B cell (primary cell): ENCODE data around the gene NCS1. TPM values are rescaled to one million over a fixed set of nuclear protein-coding genes. Genes with fewer than 3 reads are reported as not detected.
A peak's percentile ranks its signal among the peaks of the same experiment; 100 is the strongest.

Experiments used
- ATAC-seq: fragments of 200-7000 bp; cut with Tn5 transposase; one replicate; pipeline ENCODE4 v1.10.0; 2021; ENCODE audit warnings: low read depth, mild to moderate bottlenecking, moderate number of reproducible peaks, moderate library complexity
- CTCF ChIA-PET: fragments of 350-600 bp; sonication (Branson Sonifier 250); formaldehyde crosslinking; loops from one replicate; lab custom pipeline; 2021; ENCODE audit warnings: antibody characterized with exemption, inconsistent platforms; lab: Charles Lee
- POLR2A ChIA-PET: fragments of 350-600 bp; sonication (Branson Sonifier 250); formaldehyde crosslinking; loops from one replicate; lab custom pipeline; 2021; ENCODE audit warnings: antibody characterized with exemption; lab: Charles Lee
- DNase-seq: peaks from one replicate; pipeline ENCODE4 v3.0.0; 2013
- H2AFZ ChIP-seq: 2 replicates; pipeline ENCODE4 v1.6.1; 2012; ENCODE audit warnings: mild to moderate bottlenecking, low read depth, low read length; ENCODE audit not compliant: insufficient read depth, poor library complexity, severe bottlenecking
- H3K27ac ChIP-seq, 2 donors: 1 replicate in 1 of 2; 2 replicates in 1 of 2; pipeline ENCODE4 v1.5.1; 2012 to 2013; ENCODE audit warnings: low read length in 2 of 2, mild to moderate bottlenecking in 2 of 2, moderate library complexity in 1 of 2
- H3K27me3 ChIP-seq, 4 experiments: fragments of 200-600 bp in 1 of 4; sonication (generic) in 1 of 4; replicated peaks in 1 of 4; 1 replicate in 2 of 4; 2 replicates in 2 of 4; pipeline versions ENCODE4 v1.6.1 to v1.7.0; 2013 to 2016; ENCODE audit warnings: low read length in 3 of 4, mild to moderate bottlenecking in 2 of 4, mixed read lengths in 1 of 4, moderate library complexity in 1 of 4; ENCODE audit not compliant: insufficient read depth in 4 of 4, control insufficient read depth in 3 of 4; ENCODE audit errors: control extremely low read depth in 1 of 4
- H3K36me3 ChIP-seq, 2 experiments: replicated peaks in 1 of 2; 1 replicate in 1 of 2; 2 replicates in 1 of 2; pipeline versions ENCODE4 v1.6.1 to v1.7.1; 2013; ENCODE audit warnings: low read length in 1 of 2; ENCODE audit not compliant: insufficient read depth in 2 of 2, control insufficient read depth in 1 of 2; ENCODE audit errors: control extremely low read depth in 1 of 2, extremely low read depth in 1 of 2
- H3K4me1 ChIP-seq, 2 donors: fragments of 200-600 bp in 1 of 2; sonication (generic) in 1 of 2; 1 replicate in 1 of 2; 2 replicates in 1 of 2; pipeline versions ENCODE4 v1.5.1 to v1.6.1; 2013 to 2017; ENCODE audit warnings: low read length in 2 of 2; ENCODE audit not compliant: control insufficient read depth in 2 of 2, insufficient read depth in 2 of 2
- H3K4me2 ChIP-seq: replicated peaks from 2 replicates; pipeline ENCODE3; 2012; ENCODE audit warnings: mild to moderate bottlenecking, low read depth, low read length; ENCODE audit not compliant: poor library complexity, severe bottlenecking
- H3K4me3 ChIP-seq, 5 experiments: fragments of 200-600 bp in 1 of 5; sonication (generic) in 1 of 5; 1 replicate in 3 of 5; 2 replicates in 2 of 5; pipeline versions ENCODE4 v1.5.1 to v1.7.0; 2011 to 2016; ENCODE audit warnings: low read length in 4 of 5, mild to moderate bottlenecking in 4 of 5, low read depth in 2 of 5, control low read depth in 1 of 5, moderate library complexity in 1 of 5; ENCODE audit not compliant: insufficient read depth in 1 of 5; ENCODE audit errors: control extremely low read depth in 1 of 5, extremely low read depth in 1 of 5
- H3K79me2 ChIP-seq: fragments of 200-600 bp; sonication (generic); one replicate; pipeline ENCODE4 v1.6.0; 2016; ENCODE audit warnings: low read length; ENCODE audit not compliant: control insufficient read depth, insufficient read depth
- H3K9ac ChIP-seq: fragments of 200-600 bp; sonication (generic); 2 replicates; pipeline ENCODE4 v1.6.1; 2017; ENCODE audit warnings: mild to moderate bottlenecking, low read length, moderate library complexity
- H3K9me3 ChIP-seq, 3 donors: one replicate each; pipeline versions ENCODE4 v1.6.1 to v1.7.1; 2013; ENCODE audit warnings: low read length in 2 of 3; ENCODE audit not compliant: control insufficient read depth in 2 of 3, insufficient read depth in 1 of 3; ENCODE audit errors: control extremely low read depth in 1 of 3
- H4K20me1 ChIP-seq: 2 replicates; pipeline ENCODE4 v1.6.0; 2012; ENCODE audit warnings: mild to moderate bottlenecking, low read length; ENCODE audit not compliant: insufficient read depth, control insufficient read depth, poor library complexity, severe bottlenecking
- H3K27ac Mint-ChIP-seq: one replicate; pipeline ENCODE4 v1.8.0; 2021; ENCODE audit warnings: mixed read lengths
- H3K27me3 Mint-ChIP-seq: one replicate; pipeline ENCODE4 v1.8.0; 2021; ENCODE audit warnings: mixed read lengths
- H3K4me1 Mint-ChIP-seq: one replicate; pipeline ENCODE4 v1.8.0; 2021; ENCODE audit warnings: mixed read lengths
- H3K4me3 Mint-ChIP-seq: one replicate; pipeline ENCODE4 v1.8.0; 2021; ENCODE audit warnings: mixed read lengths
- H3K9me3 Mint-ChIP-seq: one replicate; pipeline ENCODE4 v1.8.0; 2022; ENCODE audit warnings: mixed read lengths; ENCODE audit not compliant: insufficient read depth
- EZH2 ChIP-seq: IDR thresholded peaks from 2 replicates; pipeline ENCODE4 v1.6.1; 2012; ENCODE audit warnings: borderline replicate concordance, low read depth, mild to moderate bottlenecking, moderate library complexity, low read length; ENCODE audit not compliant: insufficient read depth, poor library complexity, severe bottlenecking
- WGBS: methylation state at CpG from one replicate; pipeline ENCODE4 v1.1.5; 2013; ENCODE audit warnings: missing lambda C conversion rate; ENCODE audit not compliant: insufficient coverage; 5-methylcytosine and 5-hydroxymethylcytosine counted together
- intact Hi-C: fragments of 100-400 bp; cut with micrococcal nuclease; formaldehyde crosslinking; loops from one replicate; pipeline ENCODE4 v1.10.0; 2022
- polyA plus RNA-seq: library from polyadenylated mRNA; depleted of rRNA; stranded (reverse); fragments of >200 nt; gene quantifications from 2 replicates; pipeline ENCODE4 v1.2.3, GENCODE V29; 2012
- total RNA-seq, 2 donors: library from RNA; stranded (reverse); fragments of 120-200 nt in 1 of 2; gene quantifications; 1 replicate in 1 of 2; 2 replicates in 1 of 2; pipeline versions ENCODE4 v1.2.3 to v1.2.4, GENCODE V29; 2013 to 2022
- TF ChIP-seq, protein P1 (sequence below): fragments of 200-600 bp; IDR thresholded peaks from one replicate; pipeline ENCODE4 v1.8.0; 2022; ENCODE audit warnings: antibody characterized with exemption, mild to moderate bottlenecking

The NCS1 gene
- total and polyA plus RNA-seq, 2 donors (not counting 1 experiment from before 2014, with no cell fraction given): 0.39 TPM; not detected in 1

DNA sequence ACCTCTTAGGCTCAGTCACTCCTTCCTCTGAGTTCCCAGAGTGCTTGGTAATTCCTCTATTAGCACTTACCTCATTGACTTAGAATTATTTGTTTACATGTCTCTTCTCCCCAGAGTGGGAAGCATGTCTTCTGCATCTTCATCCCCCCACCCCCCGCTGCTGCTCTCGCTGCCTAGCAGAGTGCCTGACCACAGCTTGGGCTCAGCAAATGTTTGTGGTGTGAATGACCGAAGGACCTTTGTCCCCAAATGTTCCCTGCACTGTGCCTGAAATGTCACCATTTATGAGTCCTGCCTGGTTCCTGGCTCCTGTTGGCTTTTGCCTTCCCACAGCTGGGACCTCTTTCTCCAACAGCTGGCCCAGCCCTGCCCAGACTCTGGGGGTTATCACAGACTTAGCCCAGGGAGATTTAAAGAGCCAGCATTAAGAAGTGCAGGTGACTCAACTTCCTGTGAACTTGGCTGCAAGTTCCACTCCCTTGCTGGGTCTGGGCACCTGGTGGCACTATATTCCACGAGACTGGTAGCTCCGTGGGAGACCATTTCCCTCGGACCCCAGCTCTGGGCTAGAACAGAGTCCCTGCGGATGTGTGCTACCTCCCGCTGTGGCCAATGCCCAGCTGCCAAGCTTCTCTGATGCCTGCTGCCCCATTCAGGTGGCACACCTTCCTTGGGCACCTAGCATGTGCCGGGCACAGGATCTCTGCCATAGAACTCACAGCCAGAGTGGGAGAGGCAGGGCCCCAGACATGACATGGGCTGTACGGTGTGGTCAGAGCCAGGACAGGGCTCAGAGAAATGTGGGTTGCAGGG, 91.6 kb downstream of the NCS1 start:
- Histone ChIP-seq H3K36me3 (no peaks in the 10 kb centered on the region), H3K9ac (no peak overlapping the region), H3K4me2 (no peak overlapping the region), H3K27ac (no peak overlapping the region), H2AFZ (no peak overlapping the region), H3K79me2 (no peaks in the 10 kb centered on the region), H3K4me1 (no peaks in the 10 kb centered on the region), H4K20me1 (no peaks in the 10 kb centered on the region), H3K9me3 (no peaks in the 10 kb centered on the region), H3K27me3 (peaks cover 0 to 60% (median 17%) of the 10 kb centered on the region in 4 experiments), H3K4me3 (no peak overlapping the region)
- Mint-ChIP-seq H3K27ac (no peak overlapping the region), H3K27me3 (peaks cover 66% of the 10 kb centered on the region), H3K4me1 (peaks cover 6% of the 10 kb centered on the region), H3K4me3 (peak overlapping the region; percentile 34), H3K9me3 (no peaks in the 10 kb centered on the region)
- DNase-seq (no peak), ATAC-seq (no peak)
- ChIA-PET POLR2A (no interaction called here), CTCF (no interaction called here)
- 58% methylated on average over 9 of the region's 10 CpGs for WGBS
- no peak for TF ChIP-seq EZH2
- TF ChIP-seq, protein P1, sequence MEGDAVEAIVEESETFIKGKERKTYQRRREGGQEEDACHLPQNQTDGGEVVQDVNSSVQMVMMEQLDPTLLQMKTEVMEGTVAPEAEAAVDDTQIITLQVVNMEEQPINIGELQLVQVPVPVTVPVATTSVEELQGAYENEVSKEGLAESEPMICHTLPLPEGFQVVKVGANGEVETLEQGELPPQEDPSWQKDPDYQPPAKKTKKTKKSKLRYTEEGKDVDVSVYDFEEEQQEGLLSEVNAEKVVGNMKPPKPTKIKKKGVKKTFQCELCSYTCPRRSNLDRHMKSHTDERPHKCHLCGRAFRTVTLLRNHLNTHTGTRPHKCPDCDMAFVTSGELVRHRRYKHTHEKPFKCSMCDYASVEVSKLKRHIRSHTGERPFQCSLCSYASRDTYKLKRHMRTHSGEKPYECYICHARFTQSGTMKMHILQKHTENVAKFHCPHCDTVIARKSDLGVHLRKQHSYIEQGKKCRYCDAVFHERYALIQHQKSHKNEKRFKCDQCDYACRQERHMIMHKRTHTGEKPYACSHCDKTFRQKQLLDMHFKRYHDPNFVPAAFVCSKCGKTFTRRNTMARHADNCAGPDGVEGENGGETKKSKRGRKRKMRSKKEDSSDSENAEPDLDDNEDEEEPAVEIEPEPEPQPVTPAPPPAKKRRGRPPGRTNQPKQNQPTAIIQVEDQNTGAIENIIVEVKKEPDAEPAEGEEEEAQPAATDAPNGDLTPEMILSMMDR: no peak
- intact Hi-C loops: no loop called here
